ENCODE results near the gene SERPINA6. TPM values are rescaled to one million over a fixed set of nuclear protein-coding genes. Genes with fewer than 3 reads are reported as not detected.
"Not testable (repeated sequence)": the region's sequence is repeated elsewhere in the genome, so short reads cannot be mapped to it uniquely, and the experiment has no call there.

The SERPINA6 gene
- polyA plus RNA-seq, 1 donor (not counting 4 experiments of a cell fraction or from before 2014, with no cell fraction given): not detected

DNA sequence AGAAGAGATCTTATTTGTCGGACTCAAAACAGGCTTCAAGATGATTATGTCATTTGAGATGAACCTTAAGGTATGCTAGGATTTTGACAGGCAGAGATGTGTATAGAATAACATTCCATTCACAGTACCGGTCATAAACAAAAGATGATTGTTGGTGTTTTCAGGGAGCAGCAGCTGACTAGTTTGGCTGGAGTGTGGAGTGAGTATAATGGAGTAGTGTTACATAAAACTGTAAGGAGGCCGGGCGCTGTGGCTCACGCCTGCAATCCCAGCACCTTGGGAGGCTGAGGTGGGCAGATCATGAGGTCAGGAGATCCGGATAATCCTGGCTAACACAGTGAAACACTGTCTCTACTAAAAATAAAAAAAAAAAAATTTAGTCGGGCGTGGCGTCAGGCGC, 54.0 kb downstream of the SERPINA6 start:
- TF ChIP-seq EZH2 (IDR thresholded peaks at IDR 0.05; ENCODE audit: low read length) (no peak), CTCF (optimal IDR thresholded peaks at IDR 0.05 in 1 of 3, IDR thresholded peaks at IDR 0.05 in 1 of 3, conservative IDR thresholded peaks at IDR 0.05 in 1 of 3; ENCODE audit: extremely low read depth in 1 of 3, insufficient read depth in 2 of 3, low read length in 3 of 3) (no peak)
- Histone ChIP-seq H3K79me2 (ENCODE audit: control insufficient read depth, insufficient read depth, low read length) (no peaks in the 10 kb centered on the region), H2AFZ (ENCODE audit: control insufficient read depth, low read length) (no peak overlapping the region), H3K27me3 (ENCODE audit: control insufficient read depth, extremely low read depth, insufficient read depth, low read length) (no peaks in the 10 kb centered on the region), H3K36me3 (ENCODE audit: control insufficient read depth in 2 of 2, extremely low read depth in 1 of 2, insufficient read depth in 2 of 2, low read length in 2 of 2) (no peaks in the 10 kb centered on the region), H4K20me1 (ENCODE audit: control insufficient read depth, extremely low read depth, insufficient read depth, low read length) (no peaks in the 10 kb centered on the region), H3K9ac (ENCODE audit: control insufficient read depth, extremely low read depth, insufficient read depth, low read length) (no peak overlapping the region), H3K27ac (ENCODE audit: control insufficient read depth, insufficient read depth, low read length) (no peak overlapping the region), H3K4me1 (ENCODE audit: control insufficient read depth, extremely low read depth, insufficient read depth, low read length) (no peaks in the 10 kb centered on the region), H3K4me3 (ENCODE audit: control insufficient read depth in 2 of 3, extremely low read depth in 1 of 3, insufficient read depth in 2 of 3, low read depth in 1 of 3, low read length in 3 of 3) (no peak overlapping the region), H3K9me3 (ENCODE audit: control insufficient read depth, low read depth, low read length) (no peaks in the 10 kb centered on the region), H3K4me2 (ENCODE audit: control insufficient read depth, extremely low read depth, insufficient read depth, low read depth, low read length) (no peak overlapping the region), H3K9me1 (ENCODE audit: control insufficient read depth, extremely low read depth, insufficient read depth, low read length) (no peaks in the 10 kb centered on the region)
- dilution Hi-C loops (cut with MboI; ENCODE audit: extremely low pct_ligation_motif_present, low sequenced_read_pairs): no loop called here
- FAIRE-seq (peak; percentile 53), DNase-seq (ENCODE audit: low read depth, low spot score) (no peak)

- H3K9ac ChIP-seq (ENCODE audit: control insufficient read depth, extremely low read depth, insufficient read depth, low read length); FAIRE-seq; H3K27ac ChIP-seq (ENCODE audit: control insufficient read depth, insufficient read depth, low read length); H3K4me3 ChIP-seq (ENCODE audit: control insufficient read depth in 2 of 3, extremely low read depth in 1 of 3, insufficient read depth in 2 of 3, low read depth in 1 of 3, low read length in 3 of 3); H2AFZ ChIP-seq (ENCODE audit: control insufficient read depth, low read length); H4K20me1 ChIP-seq (ENCODE audit: control insufficient read depth, extremely low read depth, insufficient read depth, low read length); H3K27me3 ChIP-seq (ENCODE audit: control insufficient read depth, extremely low read depth, insufficient read depth, low read length); DNase-seq (ENCODE audit: low read depth, low spot score); dilution Hi-C loops (cut with MboI; ENCODE audit: extremely low pct_ligation_motif_present, low sequenced_read_pairs); H3K9me3 ChIP-seq (ENCODE audit: control insufficient read depth, low read depth, low read length); H3K4me2 ChIP-seq (ENCODE audit: control insufficient read depth, extremely low read depth, insufficient read depth, low read depth, low read length); H3K36me3 ChIP-seq (ENCODE audit: control insufficient read depth in 2 of 2, extremely low read depth in 1 of 2, insufficient read depth in 2 of 2, low read length in 2 of 2); H3K9me1 ChIP-seq (ENCODE audit: control insufficient read depth, extremely low read depth, insufficient read depth, low read length); H3K79me2 ChIP-seq (ENCODE audit: control insufficient read depth, insufficient read depth, low read length); H3K4me1 ChIP-seq (ENCODE audit: control insufficient read depth, extremely low read depth, insufficient read depth, low read length): not testable (repeated sequence)
Observed at GRCh38 chr14:94268582-94268981, 54.6 kb downstream of the SERPINA6 start.

GRCh38 chr14:94267352-94267751, 55.8 kb downstream of the SERPINA6 start:
- Histone ChIP-seq H3K27me3 (ENCODE audit: control insufficient read depth, extremely low read depth, insufficient read depth, low read length) (no peaks in the 10 kb centered on the region), H4K20me1 (ENCODE audit: control insufficient read depth, extremely low read depth, insufficient read depth, low read length) (no peaks in the 10 kb centered on the region), H3K4me3 (ENCODE audit: control insufficient read depth in 2 of 3, extremely low read depth in 1 of 3, insufficient read depth in 2 of 3, low read depth in 1 of 3, low read length in 3 of 3) (no peak overlapping the region), H3K9me3 (ENCODE audit: control insufficient read depth, low read depth, low read length) (no peaks in the 10 kb centered on the region), H2AFZ (ENCODE audit: control insufficient read depth, low read length) (no peak overlapping the region), H3K9me1 (ENCODE audit: control insufficient read depth, extremely low read depth, insufficient read depth, low read length) (no peaks in the 10 kb centered on the region), H3K27ac (ENCODE audit: control insufficient read depth, insufficient read depth, low read length) (no peak overlapping the region), H3K4me2 (ENCODE audit: control insufficient read depth, extremely low read depth, insufficient read depth, low read depth, low read length) (no peak overlapping the region), H3K9ac (ENCODE audit: control insufficient read depth, extremely low read depth, insufficient read depth, low read length) (no peak overlapping the region), H3K36me3 (ENCODE audit: control insufficient read depth in 2 of 2, extremely low read depth in 1 of 2, insufficient read depth in 2 of 2, low read length in 2 of 2) (no peaks in the 10 kb centered on the region), H3K79me2 (ENCODE audit: control insufficient read depth, insufficient read depth, low read length) (no peaks in the 10 kb centered on the region), H3K4me1 (ENCODE audit: control insufficient read depth, extremely low read depth, insufficient read depth, low read length) (no peaks in the 10 kb centered on the region)
- TF ChIP-seq CTCF (optimal IDR thresholded peaks at IDR 0.05 in 1 of 3, IDR thresholded peaks at IDR 0.05 in 1 of 3, conservative IDR thresholded peaks at IDR 0.05 in 1 of 3; ENCODE audit: extremely low read depth in 1 of 3, insufficient read depth in 2 of 3, low read length in 3 of 3): no peak
- TF ChIP-seq EZH2 (IDR thresholded peaks at IDR 0.05; ENCODE audit: low read length): no peak
- FAIRE-seq: no peak
- DNase-seq (ENCODE audit: low read depth, low spot score): no peak
- dilution Hi-C loops (cut with MboI; ENCODE audit: extremely low pct_ligation_motif_present, low sequenced_read_pairs): no loop called here

DNA sequence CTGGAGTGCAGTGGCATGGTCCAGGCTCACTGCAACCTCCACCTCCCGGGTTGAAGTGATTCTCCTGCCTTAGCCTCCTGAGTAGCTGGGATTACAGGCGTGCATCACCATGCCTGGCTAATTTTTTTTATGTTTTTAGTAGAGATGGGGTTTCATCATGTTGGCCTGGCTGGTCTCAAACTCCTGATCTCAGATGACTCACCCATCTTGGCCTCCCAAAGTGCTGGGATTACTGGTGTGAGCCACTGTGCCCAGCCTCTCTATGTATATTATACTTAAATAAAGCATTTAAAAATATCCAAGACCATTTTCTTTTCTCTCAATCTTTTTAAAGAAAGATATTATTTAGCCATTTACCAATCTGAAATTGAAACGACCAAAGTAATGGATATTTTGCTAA, 58.9 kb downstream of the SERPINA6 start:
- H3K4me1 ChIP-seq (ENCODE audit: control insufficient read depth, extremely low read depth, insufficient read depth, low read length); DNase-seq (ENCODE audit: low read depth, low spot score); dilution Hi-C loops (cut with MboI; ENCODE audit: extremely low pct_ligation_motif_present, low sequenced_read_pairs); H3K27me3 ChIP-seq (ENCODE audit: control insufficient read depth, extremely low read depth, insufficient read depth, low read length); H3K9me3 ChIP-seq (ENCODE audit: control insufficient read depth, low read depth, low read length); H3K4me2 ChIP-seq (ENCODE audit: control insufficient read depth, extremely low read depth, insufficient read depth, low read depth, low read length); H3K4me3 ChIP-seq (ENCODE audit: control insufficient read depth in 2 of 3, extremely low read depth in 1 of 3, insufficient read depth in 2 of 3, low read depth in 1 of 3, low read length in 3 of 3); H3K9me1 ChIP-seq (ENCODE audit: control insufficient read depth, extremely low read depth, insufficient read depth, low read length); H4K20me1 ChIP-seq (ENCODE audit: control insufficient read depth, extremely low read depth, insufficient read depth, low read length); FAIRE-seq; H3K36me3 ChIP-seq (ENCODE audit: control insufficient read depth in 2 of 2, extremely low read depth in 1 of 2, insufficient read depth in 2 of 2, low read length in 2 of 2); H3K79me2 ChIP-seq (ENCODE audit: control insufficient read depth, insufficient read depth, low read length); H3K27ac ChIP-seq (ENCODE audit: control insufficient read depth, insufficient read depth, low read length); H2AFZ ChIP-seq (ENCODE audit: control insufficient read depth, low read length); H3K9ac ChIP-seq (ENCODE audit: control insufficient read depth, extremely low read depth, insufficient read depth, low read length): not testable (repeated sequence)
